ENCODE data around the gene PTPRD.

GRCh38 chr9:8395022-8395421 lies 2217.8 kb downstream of the PTPRD start:
- no peak for TF ChIP-seq CTCF (IDR thresholded peaks at IDR 0.05 in 2 of 3, conservative IDR thresholded peaks at IDR 0.05 in 1 of 3; ENCODE audit: insufficient read depth in 2 of 3, low read depth in 1 of 3, low read length in 3 of 3)
- TF ChIP-seq POLR2A (conservative IDR thresholded peaks at IDR 0.05), result no peak
- no peak for TF ChIP-seq HDAC6 (IDR thresholded peaks at IDR 0.05; ENCODE audit: low read depth, low read length)
- TF ChIP-seq NBN (IDR thresholded peaks at IDR 0.05; ENCODE audit: low read depth), result no peak
- no peak for TF ChIP-seq PML (IDR thresholded peaks at IDR 0.05; ENCODE audit: low read length)
- no peak for TF ChIP-seq SIN3B (IDR thresholded peaks at IDR 0.05; ENCODE audit: low read depth)
- no peak for TF ChIP-seq HDAC1 (IDR thresholded peaks at IDR 0.05)
- no peak for TF ChIP-seq HDGF (IDR thresholded peaks at IDR 0.05)
- TF ChIP-seq POLR2AphosphoS5 (IDR thresholded peaks at IDR 0.05; ENCODE audit: control insufficient read depth, insufficient read depth, low read depth, low read length), result no peak
- no peak for TF ChIP-seq CEBPB (tag; IDR thresholded peaks at IDR 0.05)
- TF ChIP-seq TARDBP (IDR thresholded peaks at IDR 0.05), result no peak
- no peak for TF ChIP-seq KAT7 (CRISPR knock-in tag; IDR thresholded peaks at IDR 0.05; ENCODE audit: borderline replicate concordance)
- TF ChIP-seq KLF13 (tag; IDR thresholded peaks at IDR 0.05; ENCODE audit: borderline replicate concordance, low read depth), result no peak
- no peak for TF ChIP-seq TAF1 (IDR thresholded peaks at IDR 0.05; ENCODE audit: control insufficient read depth, extremely low read depth, insufficient read depth, low read length, severe bottlenecking)
